Pancreas (tissue), 10 donors: ENCODE results near the gene MPP4. TPM values are rescaled to one million over a fixed set of nuclear protein-coding genes. Genes with fewer than 3 reads are reported as not detected.

Experiments
- ATAC-seq, 4 donors: fragments of 200-7000 bp; cut with Tn5 transposase; one replicate each; pipeline versions ENCODE4 v1.8.0 to v1.9.1; 2020; ENCODE audit warnings: mild to moderate bottlenecking in 4 of 4, moderate library complexity in 4 of 4
- DNase-seq, 6 donors: peaks; one replicate each; pipeline ENCODE4 v3.0.0-alpha.2; 2020
- FAIRE-seq: peaks from 2 replicates; lab custom pipeline; 2012; peaks lifted over from hg19 to GRCh38; lab: Jason Lieb, UNC
- H3K27ac ChIP-seq, 4 donors: fragments of 200-600 bp; sonication (generic); 1 replicate in 3 of 4; 2 replicates in 1 of 4; pipeline versions ENCODE4 v1.5.0 to v1.8.0; 2020
- H3K27me3 ChIP-seq, 4 donors: fragments of 200-600 bp; one replicate each; pipeline ENCODE4 v1.8.0; 2021
- H3K36me3 ChIP-seq, 3 donors: fragments of 200-600 bp; sonication (generic) in 1 of 3; one replicate each; pipeline versions ENCODE4 v1.5.0 to v1.8.0; 2020 to 2021
- H3K4me1 ChIP-seq, 3 donors: fragments of 200-600 bp; one replicate each; pipeline ENCODE4 v1.8.0; 2021
- H3K4me3 ChIP-seq, 4 donors: fragments of 200-600 bp; sonication (generic) in 2 of 4; one replicate each; pipeline versions ENCODE4 v1.5.0 to v1.8.0; 2020 to 2021
- H3K9me3 ChIP-seq, 4 donors: fragments of 200-600 bp; one replicate each; pipeline ENCODE4 v1.8.0; 2021
- WGBS, 2 donors: extraction: QIAGEN DNeasy Blood & Tissue Kit; methylation state at CpG; one replicate each; pipeline ENCODE4 v1.1.7; 2013; 5-methylcytosine and 5-hydroxymethylcytosine counted together
- intact Hi-C, 3 donors: fragments of 100-400 bp; cut with DNase I; formaldehyde crosslinking; loops; one replicate each; pipeline versions ENCODE4 v1.11.1 to v1.14.2; 2022
- polyA plus RNA-seq, 2 donors: library from polyadenylated mRNA; stranded (reverse); fragments of 200-250 nt; gene quantifications; one replicate each; pipeline ENCODE4 v1.2.3, GENCODE V29; 2013
- total RNA-seq, 6 donors: library from RNA; stranded (reverse); fragmentation: NEBNext Ultra II Directional in 4 of 6; extraction: Animal tissue kit (Norgen Biotek cat#: 25700) in 4 of 6; gene quantifications; one replicate each; pipeline versions ENCODE4 v1.2.1 to v1.2.4, GENCODE V29; 2021 to 2023
- TF ChIP-seq, protein P1 (sequence below), 4 donors: fragments of 200-600 bp; sonication (generic) in 3 of 4; IDR thresholded peaks; one replicate each; pipeline versions ENCODE4 v1.5.0 to v1.8.0; 2021; ENCODE audit warnings: antibody characterized with exemption in 4 of 4
- donor health status: healthy with polysubstance abuse.
- donor health status: DM: no; HTN: no; CAD: no; lungs with moderate emphysema.
- donor health status: DM: no; HTN: no; CAD: no.
- donor health status: control.
- donor health status: control.
- donor health status: Bipolar disorder and iron deficiency.
- donor health status: DM: yes; HTN: yes; CAD: no.
- donor health status: DM: no; HTN: no; CAD: no.
- donor health status: DM: no; HTN: no; CAD: no.
- donor health status: DM: yes; HTN: yes; CAD: no.

The MPP4 gene
- total and polyA plus RNA-seq, 8 donors = 0.06 to 0.19 (median 0.09) TPM; not detected in 5

DNA sequence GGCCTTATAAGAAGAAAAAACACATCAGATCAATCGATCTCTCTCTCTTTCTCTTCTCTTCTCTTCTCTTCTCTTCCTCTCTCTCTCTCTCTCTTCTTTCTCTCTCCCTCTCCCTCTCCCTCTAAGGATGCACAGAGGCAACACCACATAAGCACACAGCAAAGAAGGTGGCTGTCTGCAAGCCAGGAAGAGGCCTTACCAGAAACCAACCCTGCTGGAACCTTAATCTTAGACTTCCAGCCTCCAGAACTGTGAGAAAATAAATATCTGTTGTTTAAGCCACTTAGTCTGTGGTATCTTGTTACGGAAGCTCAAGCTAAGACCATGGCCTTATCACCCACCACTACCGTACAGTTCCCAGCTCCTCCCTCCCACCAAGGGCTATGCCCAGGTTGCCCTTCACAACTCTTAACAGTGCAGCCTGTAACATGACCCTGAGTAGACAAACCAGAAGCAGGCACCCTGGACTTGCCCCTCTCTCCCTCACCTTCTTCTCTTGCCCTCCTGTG, 30.0 kb downstream of the MPP4 start:
- no peaks in the 10 kb centered on the region for H3K36me3 ChIP-seq
- no peak for DNase-seq
- TF ChIP-seq, protein P1, sequence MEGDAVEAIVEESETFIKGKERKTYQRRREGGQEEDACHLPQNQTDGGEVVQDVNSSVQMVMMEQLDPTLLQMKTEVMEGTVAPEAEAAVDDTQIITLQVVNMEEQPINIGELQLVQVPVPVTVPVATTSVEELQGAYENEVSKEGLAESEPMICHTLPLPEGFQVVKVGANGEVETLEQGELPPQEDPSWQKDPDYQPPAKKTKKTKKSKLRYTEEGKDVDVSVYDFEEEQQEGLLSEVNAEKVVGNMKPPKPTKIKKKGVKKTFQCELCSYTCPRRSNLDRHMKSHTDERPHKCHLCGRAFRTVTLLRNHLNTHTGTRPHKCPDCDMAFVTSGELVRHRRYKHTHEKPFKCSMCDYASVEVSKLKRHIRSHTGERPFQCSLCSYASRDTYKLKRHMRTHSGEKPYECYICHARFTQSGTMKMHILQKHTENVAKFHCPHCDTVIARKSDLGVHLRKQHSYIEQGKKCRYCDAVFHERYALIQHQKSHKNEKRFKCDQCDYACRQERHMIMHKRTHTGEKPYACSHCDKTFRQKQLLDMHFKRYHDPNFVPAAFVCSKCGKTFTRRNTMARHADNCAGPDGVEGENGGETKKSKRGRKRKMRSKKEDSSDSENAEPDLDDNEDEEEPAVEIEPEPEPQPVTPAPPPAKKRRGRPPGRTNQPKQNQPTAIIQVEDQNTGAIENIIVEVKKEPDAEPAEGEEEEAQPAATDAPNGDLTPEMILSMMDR (IDR thresholded peaks at IDR 0.05) = no peak
- no peaks in the 10 kb centered on the region for H3K4me1 ChIP-seq
- H3K27me3 ChIP-seq = no peaks in the 10 kb centered on the region
- FAIRE-seq = no peak
- no peaks in the 10 kb centered on the region for H3K9me3 ChIP-seq
- no peak for ATAC-seq
- no peak overlapping the region for H3K27ac ChIP-seq
- intact Hi-C loops = no loop called here
- 43 to 60% methylated on average over 3 of the region's 3 CpGs for WGBS, 2 donors
- no peak overlapping the region for H3K4me3 ChIP-seq

DNA sequence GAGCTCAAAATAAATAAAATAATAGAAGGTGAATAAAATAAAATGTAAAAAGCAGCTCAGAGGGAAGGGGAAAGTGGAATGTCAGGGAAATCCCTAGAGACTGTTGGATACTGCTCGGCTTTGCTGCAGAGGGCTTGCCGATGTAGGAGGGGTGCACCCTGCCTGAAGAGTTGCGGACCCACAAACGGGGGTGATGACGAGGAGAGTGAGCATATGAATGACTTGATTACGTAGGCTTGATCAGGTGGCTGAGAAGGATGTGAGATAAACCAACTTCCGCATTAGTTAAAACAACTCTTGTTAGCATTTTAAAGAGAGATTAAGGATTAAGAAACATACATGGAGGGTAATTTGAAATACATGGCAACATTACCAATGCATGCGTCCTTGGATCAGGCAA, 34.1 kb downstream of the MPP4 start:
- Histone ChIP-seq H3K4me3 (no peak overlapping the region), H3K27me3 (no peaks in the 10 kb centered on the region), H3K36me3 (no peaks in the 10 kb centered on the region), H3K9me3 (no peaks in the 10 kb centered on the region), H3K4me1 (no peaks in the 10 kb centered on the region), H3K27ac (no peak overlapping the region)
- FAIRE-seq = no peak
- ATAC-seq = no peak
- WGBS, 2 donors = 65 to 79% methylated on average over 8 of the region's 8 CpGs
- TF ChIP-seq, protein P1 (IDR thresholded peaks at IDR 0.05) = no peak
- DNase-seq = no peak
- intact Hi-C loops = no loop called here

- 43 to 46% methylated on average over 5 of the region's 5 CpGs for WGBS, 2 donors
- intact Hi-C loops = no loop called here
- Histone ChIP-seq H3K36me3 (no peaks in the 10 kb centered on the region), H3K27ac (no peak overlapping the region), H3K9me3 (no peaks in the 10 kb centered on the region), H3K4me3 (no peak overlapping the region), H3K4me1 (no peaks in the 10 kb centered on the region), H3K27me3 (no peaks in the 10 kb centered on the region)
- no peak for FAIRE-seq
- TF ChIP-seq, protein P1 (IDR thresholded peaks at IDR 0.05) = no peak
- no peak for DNase-seq
- ATAC-seq = no peak
Measured at GRCh38 chr2:201661366-201661765, 37.1 kb downstream of the MPP4 start.

GRCh38 chr2:201660293-201660895, 38.0 kb downstream of the MPP4 start:
- no peaks in the 10 kb centered on the region for H3K9me3 ChIP-seq
- H3K4me3 ChIP-seq = no peak overlapping the region
- no peaks in the 10 kb centered on the region for H3K36me3 ChIP-seq
- 52 to 60% methylated on average over 5 of the region's 5 CpGs for WGBS, 2 donors
- no peak overlapping the region for H3K27ac ChIP-seq
- TF ChIP-seq, protein P1 (IDR thresholded peaks at IDR 0.05) = no peak
- intact Hi-C loops = no loop called here
- no peak for ATAC-seq
- H3K4me1 ChIP-seq = no peaks in the 10 kb centered on the region
- DNase-seq = no peak
- no peaks in the 10 kb centered on the region for H3K27me3 ChIP-seq
- FAIRE-seq = no peak

GRCh38 chr2:201656740-201657139, 41.7 kb downstream of the MPP4 start:
- no peak for DNase-seq
- H3K36me3 ChIP-seq = no peaks in the 10 kb centered on the region
- TF ChIP-seq, protein P1 (IDR thresholded peaks at IDR 0.05) = no peak
- no peaks in the 10 kb centered on the region for H3K4me1 ChIP-seq
- no peak for ATAC-seq
- 70 to 75% methylated on average over 5 of the region's 5 CpGs for WGBS, 2 donors
- no peaks in the 10 kb centered on the region for H3K9me3 ChIP-seq
- H3K27me3 ChIP-seq = no peaks in the 10 kb centered on the region
- no peak for FAIRE-seq
- no peak overlapping the region for H3K27ac ChIP-seq
- H3K4me3 ChIP-seq = no peak overlapping the region
- intact Hi-C loops = no loop called here
